GM21529 (cell line): ENCODE results near the gene S100G.
"Not testable (repeated sequence)": the region's sequence is repeated elsewhere in the genome, so short reads cannot be mapped to it uniquely, and the experiment has no call there.

Experiments used
- ATAC-seq: cut with Tn5 transposase; IDR thresholded peaks from one replicate; pipeline ENCODE4 v1.9.1; 2021; ENCODE audit not compliant: unreplicated experiment

The S100G gene

GRCh38 chrX:16649858-16650257 is at the start of gene S100G:
S100G (plus strand) TSS chrX:16650158; CDS start chrX:16651007, 849 bp downstream.
- ATAC-seq = no peak

DNA sequence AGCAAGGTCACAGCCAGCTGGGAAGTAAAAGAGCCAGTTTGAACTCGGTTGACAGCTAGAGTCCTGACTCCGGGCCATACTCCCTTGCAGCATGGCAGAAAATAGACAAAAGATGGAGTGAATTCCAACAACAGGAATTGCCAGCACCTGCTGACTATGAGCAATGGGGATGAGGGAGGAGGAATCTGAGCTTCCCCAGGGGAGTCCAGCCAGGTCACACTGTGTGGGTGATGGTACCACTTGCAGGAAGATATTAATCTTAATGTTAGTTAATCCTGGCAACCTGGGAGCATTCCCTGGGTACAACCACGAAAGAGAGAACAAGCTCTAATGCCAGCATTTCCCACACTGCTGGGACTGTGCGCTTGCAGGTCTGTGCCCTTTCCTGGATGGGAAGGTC is 48.1 kb upstream of the S100G start:
- ATAC-seq = no peak

DNA sequence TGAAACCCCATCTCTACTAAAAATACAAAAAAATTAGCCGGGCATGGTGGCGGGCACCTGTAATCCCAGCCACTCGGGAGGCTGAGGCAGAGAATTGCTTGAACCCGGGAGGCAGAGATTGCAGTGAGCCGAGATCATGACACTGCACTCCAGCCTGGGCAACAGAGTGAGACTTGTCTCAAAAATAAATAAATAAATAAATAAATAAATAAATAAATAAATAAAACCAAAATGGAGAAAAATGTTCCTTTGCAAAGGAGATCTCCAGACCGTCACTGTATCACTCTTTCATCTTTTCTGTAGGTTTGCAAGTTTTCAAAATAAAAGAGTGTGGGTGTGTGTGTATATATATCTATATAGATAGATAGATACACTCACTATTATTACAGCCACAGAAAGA is 46.7 kb upstream of the S100G start:
- not testable (repeated sequence) for ATAC-seq

GRCh38 chrX:16603822-16604221 is 46.1 kb upstream of the S100G start:
- no peak for ATAC-seq

GRCh38 chrX:16604337-16604736 is 45.6 kb upstream of the S100G start:
- no peak for ATAC-seq

GRCh38 chrX:16606142-16606720 is 43.7 kb upstream of the S100G start:
- no peak for ATAC-seq

- no peak for ATAC-seq
Observed at GRCh38 chrX:16610121-16610621, 39.8 kb upstream of the S100G start.

DNA sequence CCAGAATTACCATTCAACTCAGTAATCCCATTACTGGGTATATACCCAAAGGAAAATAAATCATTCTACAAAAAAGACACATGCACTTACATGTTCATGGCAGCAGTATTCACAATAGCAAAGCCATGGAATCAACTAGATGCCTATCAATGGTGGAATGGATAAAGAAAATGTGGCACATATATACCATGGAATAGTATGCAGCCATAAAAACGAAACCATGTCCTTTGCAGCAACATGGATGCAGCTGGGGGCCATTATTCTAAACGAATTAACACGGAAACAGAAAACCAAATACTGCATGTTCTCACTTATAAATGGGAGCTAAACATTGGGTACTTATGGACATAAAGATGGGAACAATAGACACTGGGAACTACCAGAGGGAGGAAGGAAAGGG is 39.3 kb upstream of the S100G start:
- not testable (repeated sequence) for ATAC-seq

GRCh38 chrX:16612257-16612897 is 37.6 kb upstream of the S100G start:
- no peak for ATAC-seq

DNA sequence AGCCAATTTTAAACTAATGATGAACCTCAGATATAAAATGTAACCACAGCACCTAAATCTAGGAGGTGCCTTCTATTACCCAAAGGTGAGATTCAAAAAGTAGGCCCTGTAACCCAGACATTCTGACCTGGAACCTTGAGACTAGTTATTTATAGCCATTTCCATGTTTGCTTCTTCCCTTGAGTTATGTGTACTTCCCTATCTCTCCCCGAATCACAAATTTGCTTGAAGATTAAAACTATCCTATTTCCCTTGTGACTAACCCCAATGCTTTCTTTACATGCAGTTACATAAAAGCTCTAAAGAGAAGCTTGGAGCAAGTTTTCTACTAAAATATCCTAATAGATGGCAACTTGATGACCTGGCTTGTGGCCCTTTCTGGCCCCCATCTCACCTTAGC is 32.6 kb upstream of the S100G start:
- no peak for ATAC-seq

- ATAC-seq = no peak
Observed at GRCh38 chrX:16618422-16618821, 31.5 kb upstream of the S100G start.

- no peak for ATAC-seq
Observed at GRCh38 chrX:16619024-16619423, 30.9 kb upstream of the S100G start.

DNA sequence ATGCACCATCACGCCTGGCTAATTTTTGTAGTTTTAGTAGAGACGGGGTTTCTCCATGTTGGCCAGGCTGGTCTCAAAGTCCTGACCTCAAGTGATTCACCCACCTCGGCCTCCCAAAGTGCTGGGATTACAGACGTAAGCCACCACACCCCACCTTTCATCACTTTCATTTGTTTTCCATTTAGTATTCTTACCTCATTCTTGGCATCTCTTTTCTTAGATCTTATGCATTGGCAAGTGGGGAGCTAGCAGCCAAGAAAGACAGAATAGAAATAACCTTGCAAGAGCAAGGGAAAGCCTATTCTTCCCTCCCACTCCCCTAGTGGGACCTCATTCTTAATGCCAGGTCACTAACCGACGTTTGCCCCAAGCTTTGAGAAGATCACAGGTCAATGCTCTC is 21.4 kb upstream of the S100G start:
- ATAC-seq = not testable (repeated sequence)

DNA sequence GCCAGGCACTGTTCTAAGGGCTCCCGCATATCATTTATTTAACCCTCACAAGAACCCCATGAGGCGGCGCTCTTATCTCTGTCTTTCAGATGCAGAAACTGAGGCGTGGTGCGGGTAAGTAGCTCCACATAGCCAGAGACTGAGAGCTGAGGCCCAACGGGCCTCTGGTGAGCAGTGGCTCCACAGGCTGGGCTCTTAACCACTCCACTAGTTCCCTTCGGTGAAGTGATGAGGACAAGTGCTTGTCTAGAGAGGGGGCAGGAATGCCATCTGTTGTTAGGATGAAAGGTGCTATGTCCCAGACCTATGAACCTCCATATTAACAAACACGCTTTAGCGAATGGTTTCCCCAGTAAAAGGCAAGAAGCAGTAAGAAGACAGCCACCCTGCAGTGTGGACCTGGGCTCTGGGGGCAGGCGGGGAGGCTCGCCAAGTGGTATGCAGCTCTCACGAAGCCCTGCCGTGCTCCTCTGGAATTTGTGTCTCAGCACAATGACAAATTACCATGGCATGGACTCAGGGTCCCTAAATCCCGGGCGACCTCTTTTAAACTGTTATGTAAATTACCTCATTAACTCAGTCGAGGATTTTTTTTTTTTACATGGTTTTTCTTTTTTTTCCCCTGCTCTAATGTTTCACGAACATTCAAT is 20.9 kb upstream of the S100G start:
- ATAC-seq = no peak

DNA sequence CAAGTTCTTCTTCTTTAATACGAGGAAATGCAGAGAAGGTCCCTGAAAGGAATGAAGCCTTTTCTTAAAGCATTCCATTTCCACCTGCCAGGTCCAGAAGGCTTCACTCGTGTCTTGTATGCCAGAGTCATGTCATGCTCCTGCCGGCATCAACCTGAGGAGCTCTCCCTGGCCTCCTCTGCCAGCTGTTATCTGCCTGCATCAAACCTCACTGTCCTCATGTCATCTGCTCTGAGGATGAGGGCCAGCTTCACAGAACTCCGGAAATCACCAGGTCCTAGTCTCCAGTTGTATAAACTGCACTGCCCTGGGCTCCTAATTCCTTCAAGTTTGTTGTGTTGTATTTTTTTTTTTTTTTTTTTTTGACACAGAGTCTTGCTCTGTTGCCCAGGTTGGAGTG is 20.0 kb upstream of the S100G start:
- ATAC-seq = no peak

DNA sequence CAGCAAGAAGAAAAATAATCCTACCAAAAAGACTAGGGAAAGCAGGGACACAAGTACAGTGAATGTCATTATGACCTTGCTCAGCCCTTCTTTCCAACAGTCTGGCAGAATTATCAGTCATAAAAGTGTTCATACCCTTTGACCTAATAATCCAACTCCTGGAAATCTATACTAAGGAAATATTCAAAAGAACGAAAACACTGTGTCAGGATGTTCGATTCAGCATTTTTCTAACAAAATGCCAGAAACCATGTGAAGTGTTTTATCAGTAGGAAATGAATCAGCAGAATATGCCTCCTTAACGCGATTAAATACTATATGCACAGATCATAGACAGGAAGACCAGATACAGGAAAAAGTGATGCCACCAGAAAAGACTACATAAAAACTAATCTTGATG is 16.2 kb upstream of the S100G start:
- ATAC-seq = no peak

- ATAC-seq = no peak
Observed at GRCh38 chrX:16635040-16635439, 14.9 kb upstream of the S100G start.

- no peak for ATAC-seq
Observed at GRCh38 chrX:16635596-16635995, 14.4 kb upstream of the S100G start.

- no peak for ATAC-seq
Observed at GRCh38 chrX:16638533-16638932, 11.4 kb upstream of the S100G start.

DNA sequence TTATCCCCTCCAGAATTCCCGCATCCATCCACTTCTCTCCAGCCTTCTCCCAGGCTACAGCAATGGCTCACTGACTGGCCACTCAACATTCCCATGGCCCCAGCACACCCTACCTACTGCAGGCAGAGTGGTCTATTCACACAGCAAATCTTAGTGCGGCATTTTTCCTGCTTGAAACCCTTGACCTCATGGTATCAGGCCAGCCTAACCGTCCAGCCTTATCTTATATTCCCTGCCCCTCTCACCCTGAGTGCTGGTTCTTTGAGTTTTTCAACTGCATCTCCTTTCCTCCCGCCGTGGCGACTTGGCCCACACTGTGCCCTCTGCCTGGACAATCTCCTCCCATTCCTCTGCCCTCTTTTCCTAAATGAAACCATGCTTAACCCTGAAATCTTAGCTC is 10.0 kb upstream of the S100G start:
- no peak for ATAC-seq

GRCh38 chrX:16640823-16641222 is 9.1 kb upstream of the S100G start:
- no peak for ATAC-seq

GRCh38 chrX:16643176-16643575 is 6.8 kb upstream of the S100G start:
- no peak for ATAC-seq
